DMS 273 (cell line): Measurements from ENCODE around the gene ASPSCR1.

ENCODE experiments used
- DNase-seq: peaks from one replicate; lab custom pipeline; 2025; ENCODE audit not compliant: unreplicated experiment; lab: John Stamatoyannopoulos, UW

The ASPSCR1 gene

DNA sequence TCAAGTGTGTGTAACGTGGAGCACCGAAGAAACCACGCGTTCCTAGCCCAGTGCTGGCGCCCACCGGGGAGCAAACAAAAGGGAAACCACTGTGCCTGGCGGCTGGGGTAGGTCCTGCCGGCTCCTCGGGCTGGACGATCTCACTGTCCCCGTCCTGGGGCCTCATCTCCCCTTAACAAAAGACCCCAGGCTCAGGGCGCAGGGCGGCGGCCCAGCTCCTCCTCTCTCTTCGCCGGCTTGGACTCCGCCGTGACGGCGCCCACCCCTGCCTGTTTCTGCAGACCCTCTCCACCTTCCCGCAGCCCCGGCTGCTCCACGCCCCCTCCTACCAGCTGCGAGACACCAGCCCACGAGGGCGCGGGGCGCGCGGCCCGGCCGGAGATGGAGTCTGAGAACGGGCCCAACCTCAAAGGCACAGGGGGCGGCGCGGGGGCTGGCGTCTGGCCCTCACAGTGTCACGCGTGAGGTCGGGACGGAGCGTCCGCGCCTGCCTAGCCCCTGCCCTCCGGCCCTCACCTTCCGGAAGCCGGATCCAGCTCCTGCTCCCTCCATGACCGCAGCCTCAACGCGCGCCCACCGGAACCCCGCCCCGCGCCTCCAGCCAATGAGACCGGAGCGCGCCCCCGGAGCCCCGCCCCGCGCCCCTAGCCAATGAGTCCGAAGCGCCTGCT lies 45.0 kb downstream of the ASPSCR1 start, which contains the start of gene CENPX:
TSS of gene CENPX (minus strand) at position 569 of the 671 bp plus-strand sequence. CDS start at position 552, 17 bp downstream.
- peak; percentile 66 for DNase-seq

DNA sequence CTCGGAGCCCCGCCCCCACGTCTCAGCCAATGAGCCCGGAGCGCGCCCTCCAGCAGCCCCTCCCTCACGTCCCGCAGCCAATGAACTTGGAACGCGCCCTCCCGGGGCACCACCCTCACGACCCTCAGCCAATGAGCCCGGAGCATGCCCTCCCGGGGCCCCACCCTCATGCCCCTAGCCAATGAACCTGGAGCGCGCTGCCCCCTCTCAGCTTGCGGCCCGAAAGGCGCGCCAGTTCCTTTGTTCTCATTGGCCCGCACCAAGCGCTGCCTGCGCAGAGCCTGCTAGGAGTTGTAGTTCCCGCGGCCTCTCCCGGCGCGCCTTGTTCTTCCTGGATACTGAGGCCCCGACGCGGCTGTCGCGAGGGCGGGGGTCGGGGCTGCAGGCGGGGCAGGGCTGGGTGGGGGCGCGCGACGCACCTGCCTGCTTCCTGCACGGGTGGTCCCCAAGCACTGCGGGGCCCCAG lies 45.6 kb downstream of the ASPSCR1 start, which contains the start of gene LRRC45:
TSS of gene LRRC45 (plus strand) at position 325 of the 466 bp plus-strand sequence. CDS start 339 bp downstream, outside the sequence.
- peak; percentile 100 for DNase-seq

DNA sequence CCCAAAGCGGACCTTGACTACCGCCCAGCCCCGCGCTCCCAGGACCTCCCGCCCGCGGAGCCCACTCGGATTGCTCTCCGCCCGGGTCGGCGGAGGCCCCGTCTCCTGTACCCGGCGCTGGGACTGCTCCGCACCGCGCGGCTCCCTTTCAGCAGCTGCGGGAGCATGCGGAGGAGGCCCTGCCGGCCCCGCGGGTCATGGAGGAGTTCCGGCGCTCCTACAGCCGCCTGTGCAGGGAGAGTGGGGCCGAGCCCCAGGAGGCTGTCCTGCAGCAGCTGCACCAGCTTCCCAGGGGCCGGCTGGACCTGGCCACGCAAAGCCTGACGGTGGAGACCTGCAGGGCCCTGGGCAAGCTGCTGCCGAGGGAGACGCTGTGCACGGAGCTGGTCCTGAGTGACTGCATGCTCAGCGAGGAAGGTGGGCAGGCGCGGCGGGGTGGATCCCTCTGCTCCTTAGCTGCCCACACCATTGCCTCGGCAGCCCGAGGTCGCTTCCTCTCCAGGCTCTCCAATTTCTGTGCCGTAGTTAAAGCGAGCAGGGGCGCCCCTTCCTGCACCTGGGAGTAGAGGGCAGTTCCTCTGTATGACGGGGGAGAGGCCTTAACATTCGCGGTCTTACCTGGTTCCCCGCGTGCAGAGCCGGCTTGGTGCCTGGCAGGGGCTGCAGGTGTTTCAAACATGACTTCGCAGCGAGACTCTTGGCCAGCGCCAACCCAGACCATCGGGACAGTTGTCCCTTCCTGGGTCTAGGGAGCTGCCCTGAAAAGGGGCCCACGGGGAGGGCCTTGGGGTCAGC lies 46.2 kb downstream of the ASPSCR1 start:
- peak; percentile 80 for DNase-seq

DNA sequence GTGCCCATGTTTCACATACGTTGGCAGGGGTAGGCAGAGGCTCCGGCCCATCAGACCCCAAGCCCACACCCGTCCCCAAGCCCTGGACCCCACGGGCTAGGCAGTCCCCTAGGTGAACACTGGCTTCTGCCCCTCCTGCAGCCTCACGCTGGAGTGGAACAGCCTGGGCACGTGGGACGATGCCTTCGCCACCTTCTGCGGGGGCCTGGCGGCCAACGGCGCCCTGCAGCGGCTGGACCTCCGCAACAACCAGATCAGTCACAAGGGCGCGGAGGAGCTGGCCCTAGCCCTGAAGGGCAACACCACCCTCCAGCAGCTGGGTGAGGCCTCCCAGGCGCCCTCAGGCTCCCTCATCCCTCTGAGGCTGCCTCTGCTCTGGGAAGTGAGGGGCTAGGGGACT lies 47.4 kb downstream of the ASPSCR1 start:
- DNase-seq: no peak

DNA sequence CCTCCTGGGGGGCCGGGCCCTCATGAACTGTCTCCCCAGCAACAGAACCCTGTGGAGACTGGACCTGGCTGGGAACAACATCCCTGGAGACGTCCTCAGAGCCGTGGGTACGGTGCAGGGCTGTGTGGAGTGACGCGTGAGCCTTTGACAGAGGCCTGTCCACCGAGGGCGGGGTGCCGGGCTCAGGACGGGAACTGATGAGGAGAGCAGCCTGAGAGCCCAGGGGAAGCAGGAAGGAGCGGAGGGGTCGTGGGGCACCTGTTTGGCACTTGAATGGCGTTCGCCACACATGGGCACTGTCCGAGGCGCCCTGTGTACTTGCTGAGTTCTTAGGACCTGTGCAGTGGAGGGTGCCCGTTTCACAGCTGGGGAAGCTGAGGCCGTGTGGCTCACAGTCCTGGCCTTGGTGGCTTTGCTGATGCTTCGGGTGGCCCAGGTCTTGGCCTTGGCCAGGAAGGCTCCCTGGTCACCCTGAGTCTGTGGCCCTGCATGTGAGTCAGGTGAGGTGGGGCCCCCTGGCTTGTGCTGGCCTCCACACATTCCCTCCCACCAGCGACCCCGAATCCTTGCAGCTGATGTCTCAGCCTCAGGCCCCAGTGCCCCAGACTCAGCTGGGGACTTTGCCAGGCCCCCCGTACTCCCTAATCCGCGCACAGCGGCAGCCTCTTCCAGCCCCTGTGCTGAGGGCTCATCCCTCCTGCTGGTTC lies 48.1 kb downstream of the ASPSCR1 start:
- DNase-seq: no peak

DNA sequence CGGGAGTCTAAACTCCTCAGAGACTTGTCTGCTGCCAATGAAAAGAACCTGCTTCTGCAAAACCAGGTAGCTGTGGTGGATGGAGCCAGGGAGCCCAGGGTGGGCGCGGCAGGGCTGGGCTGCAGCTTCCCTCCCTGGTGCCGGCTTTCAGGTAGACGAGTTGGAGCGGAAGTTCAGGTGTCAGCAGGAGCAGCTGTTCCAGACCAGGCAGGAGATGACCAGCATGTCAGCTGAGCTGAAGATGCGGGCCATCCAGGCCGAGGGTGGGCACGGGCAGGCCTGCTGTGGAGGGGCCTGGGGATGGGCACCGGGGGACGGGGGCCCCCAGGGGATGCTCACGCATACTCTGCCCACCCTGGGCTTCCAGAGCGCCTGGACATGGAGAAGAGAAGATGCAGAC lies 50.8 kb downstream of the ASPSCR1 start:
- no peak for DNase-seq

DNA sequence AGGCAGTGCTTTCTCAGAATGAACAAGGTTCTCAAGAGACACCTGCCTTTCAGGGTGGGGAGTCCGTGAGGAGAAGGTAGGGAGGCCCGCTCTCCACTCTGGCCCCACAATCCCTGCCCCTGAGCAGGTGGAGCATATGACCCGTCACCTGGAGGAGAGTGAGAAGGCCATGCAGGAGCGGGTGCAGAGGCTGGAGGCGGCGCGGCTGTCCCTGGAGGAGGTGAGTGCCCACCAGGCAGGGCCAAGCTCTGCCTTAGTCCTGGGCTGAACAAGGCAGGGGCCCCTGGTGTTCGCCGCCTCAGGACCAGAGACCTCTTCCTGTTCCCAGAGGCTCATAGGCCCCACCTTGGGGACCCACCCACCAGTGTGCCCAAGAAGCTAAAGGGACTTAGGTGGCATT lies 51.5 kb downstream of the ASPSCR1 start:
- no peak for DNase-seq

DNA sequence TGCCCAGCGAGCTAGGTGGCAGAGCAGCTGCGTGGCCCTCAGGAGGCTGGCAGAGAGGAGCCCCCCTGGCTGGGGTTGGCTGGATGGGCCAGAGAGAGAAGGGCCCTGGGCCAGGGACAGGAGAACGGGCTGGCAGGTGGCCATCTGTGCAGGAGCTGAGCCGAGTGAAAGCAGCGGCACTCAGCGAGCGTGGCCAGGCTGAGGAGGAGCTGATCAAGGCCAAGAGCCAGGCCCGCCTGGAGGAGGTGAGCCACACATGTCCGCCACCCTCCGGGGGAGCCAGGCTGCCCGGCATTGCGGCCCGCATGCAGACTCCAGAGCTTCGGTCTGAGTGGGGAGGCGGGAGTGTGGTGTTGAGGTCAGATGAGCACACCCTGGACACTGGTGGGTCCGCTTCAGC lies 52.0 kb downstream of the ASPSCR1 start:
- peak; percentile 38 for DNase-seq

DNA sequence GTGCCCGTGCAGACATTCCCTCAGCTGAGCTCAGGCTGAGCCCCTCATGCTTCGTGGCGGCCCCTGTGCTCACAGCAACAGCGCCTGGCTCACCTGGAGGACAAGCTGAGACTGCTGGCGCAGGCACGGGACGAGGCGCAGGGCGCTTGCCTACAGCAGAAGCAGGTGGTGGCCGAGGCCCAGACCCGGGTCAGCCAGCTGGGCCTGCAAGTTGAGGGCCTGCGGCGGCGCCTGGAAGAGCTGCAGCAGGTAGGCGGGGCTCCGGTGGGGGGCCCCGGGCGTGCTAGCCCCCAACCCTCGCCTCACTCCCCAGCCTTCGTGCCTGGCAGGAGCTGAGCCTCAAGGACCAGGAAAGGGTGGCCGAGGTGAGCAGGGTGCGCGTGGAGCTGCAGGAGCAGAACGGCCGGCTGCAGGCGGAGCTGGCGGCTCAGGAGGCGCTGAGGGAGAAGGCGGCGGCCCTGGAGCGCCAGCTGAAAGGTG lies 52.6 kb downstream of the ASPSCR1 start:
- no peak for DNase-seq

DNA sequence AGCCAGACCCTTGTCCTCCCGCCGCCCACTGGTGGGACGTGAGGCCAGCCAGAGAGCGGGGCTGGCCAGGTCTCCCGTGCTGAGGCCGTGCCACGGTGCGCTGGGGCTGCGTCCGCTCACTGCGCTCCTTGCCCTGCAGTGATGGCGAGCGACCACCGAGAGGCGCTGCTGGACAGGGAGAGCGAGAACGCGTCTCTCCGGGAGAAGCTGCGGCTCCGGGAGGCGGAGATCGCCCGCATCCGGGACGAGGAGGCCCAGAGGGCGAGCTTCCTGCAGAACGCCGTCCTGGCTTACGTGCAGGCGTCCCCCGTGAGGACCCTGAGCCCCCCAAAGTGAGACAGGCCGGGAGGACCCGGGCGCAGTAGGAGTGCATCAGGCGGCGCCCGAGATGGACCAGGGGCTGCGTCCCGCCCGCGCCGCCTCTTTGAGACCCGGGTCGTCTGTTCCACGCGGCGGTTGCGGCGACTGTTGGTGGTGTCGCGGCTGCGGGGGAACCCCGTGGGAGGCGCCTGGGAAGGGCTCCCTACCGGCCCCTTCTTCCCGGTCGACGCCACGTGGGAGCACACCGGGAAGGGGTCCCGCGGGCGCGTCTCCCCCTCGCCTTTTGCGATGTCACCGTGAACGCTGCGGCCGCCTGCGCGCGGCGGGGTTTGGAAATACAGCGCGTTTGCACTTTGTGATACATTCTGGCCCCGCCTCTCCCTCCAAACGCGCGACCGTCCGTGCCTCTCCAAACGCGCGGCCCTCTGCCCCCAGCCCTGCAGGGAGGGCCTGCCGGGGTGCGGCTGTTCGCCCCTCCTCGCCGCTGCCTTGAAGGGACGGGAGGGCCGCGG lies 53.3 kb downstream of the ASPSCR1 start:
- peak; percentile 95 for DNase-seq

DNA sequence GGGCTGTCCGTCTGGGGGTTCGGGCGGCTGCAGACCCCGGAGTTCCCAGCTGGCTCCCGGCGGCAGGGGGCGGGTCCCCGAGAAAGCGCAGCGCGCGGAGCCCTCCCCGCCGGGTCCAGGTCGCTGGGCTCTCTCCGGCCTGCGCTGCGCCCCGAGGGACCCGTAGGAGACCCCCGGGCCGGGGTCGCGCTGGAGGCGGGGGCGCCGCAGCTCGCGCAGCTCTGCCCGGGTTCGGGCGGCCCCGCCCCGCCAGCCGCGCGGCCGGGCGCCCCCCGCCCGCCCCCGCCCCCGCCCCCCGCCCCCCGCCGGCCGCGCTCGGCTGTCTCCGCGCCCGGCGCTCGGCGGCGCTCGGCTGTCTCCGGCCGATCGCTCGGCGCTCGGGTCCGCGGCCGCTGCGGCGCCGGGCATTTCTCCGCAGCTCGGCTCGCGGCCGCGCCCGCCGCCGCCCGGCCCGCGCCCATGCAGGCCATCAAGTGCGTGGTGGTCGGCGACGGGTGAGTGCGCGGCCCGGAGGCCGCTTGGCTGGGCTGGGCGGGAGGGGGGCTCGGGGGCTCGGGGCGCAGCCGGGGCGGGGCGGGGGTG lies 54.0 kb downstream of the ASPSCR1 start, which contains the start of gene RAC3:
TSS of gene RAC3 (plus strand) at position 376 of the 582 bp plus-strand sequence. CDS start at position 460, 84 bp downstream.
- DNase-seq: peak; percentile 84

DNA sequence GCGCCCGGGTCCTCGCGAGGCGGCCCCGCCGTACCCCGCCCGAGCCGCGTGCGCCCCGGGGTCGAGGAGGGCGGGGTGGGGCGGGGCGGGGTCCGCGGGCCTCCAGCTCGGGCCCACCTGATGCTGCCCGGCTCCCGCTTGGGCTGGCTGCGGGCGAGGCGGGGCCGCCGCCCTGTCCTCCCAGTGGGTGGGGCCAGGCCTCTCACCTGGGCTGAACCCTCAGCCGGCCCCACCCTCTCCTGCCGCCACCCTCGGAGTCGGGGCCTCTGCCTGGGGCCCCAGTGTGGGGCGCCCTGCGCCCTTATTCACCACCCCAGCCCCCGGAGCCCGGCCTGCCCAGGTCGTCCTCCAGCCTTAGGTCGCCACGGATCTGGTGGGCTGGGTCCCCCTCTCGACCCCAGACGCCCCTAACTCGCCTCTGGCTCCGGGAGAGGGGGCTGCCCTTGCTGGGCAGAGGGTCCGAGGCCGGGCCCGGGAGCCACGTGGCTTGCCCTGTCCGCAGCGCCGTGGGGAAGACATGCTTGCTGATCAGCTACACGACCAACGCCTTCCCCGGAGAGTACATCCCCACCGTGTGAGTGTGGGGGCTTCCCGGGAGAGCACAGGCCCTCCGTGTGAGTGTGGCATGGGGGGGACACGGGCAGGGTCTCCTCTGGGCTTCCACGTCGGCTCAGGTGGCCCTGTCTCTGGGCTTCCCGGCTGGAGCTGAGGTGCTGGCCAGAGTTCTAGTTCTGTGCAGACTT lies 54.6 kb downstream of the ASPSCR1 start:
- DNase-seq: peak; percentile 60

DNA sequence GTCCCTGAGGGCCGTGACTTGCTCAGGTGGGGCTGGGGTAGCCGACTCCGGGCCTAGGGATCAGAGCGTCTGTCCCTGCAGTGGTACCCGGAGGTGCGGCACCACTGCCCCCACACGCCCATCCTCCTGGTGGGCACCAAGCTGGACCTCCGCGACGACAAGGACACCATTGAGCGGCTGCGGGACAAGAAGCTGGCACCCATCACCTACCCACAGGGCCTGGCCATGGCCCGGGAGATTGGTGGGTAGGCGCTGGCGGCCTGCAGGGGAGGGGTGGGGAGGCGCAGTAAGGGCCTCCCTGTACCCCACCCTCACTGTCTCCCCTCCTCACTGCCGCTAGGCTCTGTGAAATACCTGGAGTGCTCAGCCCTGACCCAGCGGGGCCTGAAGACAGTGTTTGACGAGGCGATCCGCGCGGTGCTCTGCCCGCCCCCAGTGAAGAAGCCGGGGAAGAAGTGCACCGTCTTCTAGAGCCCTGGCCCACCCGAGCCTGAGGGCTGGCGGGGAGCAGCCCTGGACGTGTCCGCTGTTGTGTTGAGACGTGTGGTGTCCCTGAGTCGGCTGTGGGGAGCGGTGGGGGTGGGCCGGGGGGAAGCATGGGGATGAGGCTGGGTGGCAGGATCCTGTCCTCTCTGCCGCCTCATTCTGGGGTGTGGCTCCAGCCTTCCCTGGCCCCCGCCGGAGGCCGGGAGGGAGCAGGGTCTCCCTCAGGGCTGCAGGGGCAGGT lies 56.1 kb downstream of the ASPSCR1 start:
- DNase-seq: no peak

DNA sequence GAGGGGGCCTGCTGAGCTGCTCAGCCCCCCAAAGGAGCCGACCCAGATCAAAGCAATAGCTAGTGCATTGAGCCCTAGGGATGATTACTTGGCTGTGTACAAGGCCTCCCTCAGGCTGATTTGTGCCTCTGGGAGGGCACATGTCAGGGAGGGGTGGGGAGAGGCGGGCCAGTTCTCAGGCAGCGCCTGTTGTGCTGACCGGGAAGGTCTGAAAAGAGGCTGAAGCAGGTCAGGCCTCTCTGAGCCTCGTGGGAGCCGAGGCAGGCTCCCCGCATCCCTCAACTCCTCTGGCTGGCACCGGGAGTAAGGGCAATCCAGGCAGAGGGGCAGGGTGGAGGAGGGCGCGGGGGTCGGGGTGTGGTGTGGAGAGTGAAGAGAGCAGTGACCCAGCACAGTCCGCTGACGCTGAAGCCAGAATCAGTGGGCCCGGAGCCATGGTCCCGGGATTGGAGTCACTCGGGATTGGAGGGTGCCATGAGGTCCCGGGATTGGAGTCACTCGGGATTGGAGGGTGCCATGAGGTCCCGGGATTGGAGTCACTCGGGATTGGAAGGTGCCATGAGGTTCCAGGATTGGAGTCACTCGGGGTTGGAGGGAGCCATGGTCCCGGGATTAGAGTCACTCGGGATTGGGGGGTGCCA lies 57.1 kb downstream of the ASPSCR1 start:
- DNase-seq: no peak

DNA sequence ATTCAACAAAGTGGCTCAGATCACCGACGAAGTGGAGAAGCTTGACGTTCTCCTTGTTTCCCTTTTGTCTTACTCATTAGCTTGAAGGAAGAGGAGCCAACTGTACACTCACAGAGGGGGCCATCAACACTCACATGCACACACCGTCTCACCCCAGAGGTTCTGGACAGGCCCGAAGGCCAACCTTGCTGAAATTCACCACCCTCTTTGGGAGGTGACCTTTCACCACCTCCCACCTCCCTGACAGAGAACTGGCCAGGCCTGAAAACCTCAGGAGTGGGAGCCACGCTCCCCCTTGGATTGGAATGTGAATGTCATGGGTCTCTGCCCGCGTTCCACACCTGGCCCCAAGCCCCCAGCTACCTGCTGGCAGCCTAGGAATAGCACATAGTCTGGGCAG lies 58.1 kb downstream of the ASPSCR1 start:
- no peak for DNase-seq

DNA sequence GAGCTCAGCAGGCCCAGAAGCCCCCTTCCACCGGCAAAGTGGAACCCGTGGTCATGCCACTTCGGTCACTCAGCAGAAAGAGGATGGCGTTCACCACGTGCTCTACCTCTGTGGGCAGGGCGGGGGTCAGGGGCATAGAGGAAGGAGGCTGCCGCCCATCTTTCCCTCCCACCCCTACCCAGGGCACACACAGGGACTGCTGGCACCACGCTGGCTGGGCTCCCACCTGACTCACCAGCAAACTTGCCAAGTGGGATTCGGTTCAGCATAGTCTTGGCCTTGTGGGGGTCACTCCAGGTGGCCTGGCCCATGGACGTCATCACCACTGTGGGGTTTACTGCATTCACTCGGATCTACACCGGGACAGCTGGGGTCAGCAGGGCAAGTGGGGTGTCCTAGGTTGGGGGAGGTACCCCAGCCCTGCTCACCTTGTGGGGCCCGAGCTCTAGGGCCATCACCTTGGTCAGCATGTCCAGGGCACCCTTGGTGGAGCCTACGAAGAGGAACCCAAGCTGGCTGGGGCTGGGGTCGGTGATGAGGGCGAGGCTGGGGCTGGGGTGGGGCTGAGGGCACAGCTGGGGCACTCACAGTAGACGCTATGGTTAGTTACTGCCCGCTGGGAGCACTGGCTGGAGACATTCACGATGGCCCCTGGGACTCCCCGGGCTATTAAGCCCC lies 58.7 kb downstream of the ASPSCR1 start:
- DNase-seq: no peak

DNA sequence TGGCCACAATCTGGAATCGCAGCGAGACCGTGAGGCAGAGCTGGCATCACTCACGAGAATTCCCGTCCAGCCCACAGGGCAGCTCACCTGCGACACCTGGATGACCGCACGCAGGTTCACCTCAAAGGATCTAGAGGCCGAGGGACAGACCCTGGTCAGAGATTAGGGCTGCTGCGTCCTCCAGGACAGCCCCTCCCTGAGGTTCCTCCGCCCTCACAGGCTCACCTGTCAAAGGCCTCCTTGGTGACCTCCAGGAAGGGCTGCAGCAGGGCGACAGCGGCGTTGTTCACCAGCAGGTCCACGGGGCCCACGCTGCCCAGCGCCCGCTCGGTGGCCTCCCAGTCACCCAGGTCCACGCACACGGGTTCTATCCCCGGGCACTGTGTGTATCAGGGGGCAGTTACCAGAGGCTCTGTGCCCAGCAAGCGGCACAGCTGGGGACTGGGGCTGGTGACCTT lies 59.2 kb downstream of the ASPSCR1 start:
- DNase-seq: no peak
